Neural cell (in vitro differentiated cells): ENCODE results near the gene CASP9. TPM values are rescaled to one million over a fixed set of nuclear protein-coding genes. Genes with fewer than 3 reads are reported as not detected.

ENCODE experiments used
- H2AFZ ChIP-seq: fragments of 200-600, 300-800 bp; sonication (generic), shearing (Covaris generic); 2 replicates; pipeline ENCODE4 v1.6.0; 2014; ENCODE audit warnings: low read depth, mild to moderate bottlenecking, antibody characterized with exemption, low read length, moderate library complexity
- H3F3A ChIP-seq: fragments of 200-600 bp; shearing (Covaris generic); 2 replicates; pipeline ENCODE4 v1.6.1; 2016; ENCODE audit warnings: mild to moderate bottlenecking, moderate library complexity, mixed read lengths, antibody characterized with exemption, low read length; ENCODE audit not compliant: insufficient read depth, poor library complexity, severe bottlenecking
- H3K27ac ChIP-seq: fragments of 200-600, 300-800 bp; sonication (generic), shearing (Covaris generic); 2 replicates; pipeline ENCODE4 v1.5.1; 2014; ENCODE audit warnings: mild to moderate bottlenecking, low read length, moderate library complexity
- H3K27me3 ChIP-seq: fragments of 300-800, 200-600 bp; sonication (generic), shearing (Covaris generic); 2 replicates; pipeline ENCODE4 v1.6.0; 2014; ENCODE audit warnings: mild to moderate bottlenecking, low read depth, low read length, moderate library complexity; ENCODE audit not compliant: insufficient read depth
- H3K36me3 ChIP-seq: fragments of 300-800, 200-600 bp; sonication (generic), shearing (Covaris generic); 2 replicates; pipeline ENCODE4 v1.5.1; 2014; ENCODE audit warnings: mild to moderate bottlenecking, antibody characterized with exemption, low read length, moderate library complexity; ENCODE audit not compliant: insufficient read depth
- H3K4me2 ChIP-seq: fragments of 300-800, 200-600 bp; sonication (generic), shearing (Covaris generic); 2 replicates; pipeline ENCODE4 v1.6.0; 2014; ENCODE audit warnings: mild to moderate bottlenecking, low read length
- H3K4me3 ChIP-seq: fragments of 300-800, 200-600 bp; sonication (generic), shearing (Covaris generic); 2 replicates; pipeline ENCODE4 v1.5.1; 2014; ENCODE audit warnings: mild to moderate bottlenecking, low read length, moderate library complexity
- H3K79me2 ChIP-seq: fragments of 200-600 bp; shearing (Covaris generic); replicated peaks from 2 replicates; pipeline ENCODE4 v1.6.0; 2014; ENCODE audit warnings: mild to moderate bottlenecking, low read length, moderate library complexity; ENCODE audit not compliant: insufficient read depth
- H3K9ac ChIP-seq: fragments of 300-800, 200-600 bp; sonication (generic), shearing (Covaris generic); 2 replicates; pipeline ENCODE4 v1.6.1; 2016; ENCODE audit warnings: mild to moderate bottlenecking, low read length, mixed read lengths
- H3K9me2 ChIP-seq: fragments of 200-600 bp; shearing (Covaris generic); 2 replicates; pipeline ENCODE4 v1.6.1; 2016; ENCODE audit warnings: mild to moderate bottlenecking, low read length, mixed read lengths; ENCODE audit not compliant: insufficient read depth
- H3K9me3 ChIP-seq: fragments of 200-600, 300-800 bp; sonication (generic), shearing (Covaris generic); 2 replicates; pipeline ENCODE4 v1.6.1; 2016; ENCODE audit warnings: mild to moderate bottlenecking, mixed run types, low read length, moderate library complexity, mixed read lengths
- H4K20me1 ChIP-seq: fragments of 200-600 bp; shearing (Covaris generic); 2 replicates; pipeline ENCODE4 v1.6.1; 2016; ENCODE audit warnings: mild to moderate bottlenecking, mixed run types; ENCODE audit not compliant: insufficient read depth
- EP300 ChIP-seq: fragments of 450-650 bp; conservative IDR thresholded peaks from 2 replicates; pipeline ENCODE4 v1.6.1; 2014; ENCODE audit warnings: antibody characterized with exemption, mild to moderate bottlenecking, moderate library complexity; ENCODE audit not compliant: poor library complexity, severe bottlenecking
- EZH2 ChIP-seq: fragments of 200-600, 300-800 bp; shearing (Covaris generic), sonication (generic); IDR thresholded peaks from 2 replicates; pipeline ENCODE4 v1.6.1; 2014; ENCODE audit warnings: antibody characterized with exemption, low read length, borderline replicate concordance, mild to moderate bottlenecking; ENCODE audit not compliant: insufficient read depth, poor library complexity, severe bottlenecking
- MXI1 ChIP-seq: fragments of 450-650 bp; conservative IDR thresholded peaks from 2 replicates; pipeline ENCODE4 v1.6.1; 2014; ENCODE audit warnings: antibody characterized with exemption, mild to moderate bottlenecking; ENCODE audit not compliant: poor library complexity, severe bottlenecking
- POLR2AphosphoS5 ChIP-seq: IDR thresholded peaks from 2 replicates; pipeline ENCODE4 v1.6.1; 2012
- RAD21 ChIP-seq: fragments of 450-650 bp; conservative IDR thresholded peaks from 2 replicates; pipeline ENCODE4 v1.6.1; 2014; ENCODE audit warnings: antibody characterized with exemption, mild to moderate bottlenecking, moderate library complexity
- REST ChIP-seq: IDR thresholded peaks from 2 replicates; pipeline ENCODE4 v1.6.1; 2012; ENCODE audit warnings: borderline replicate concordance
- SMC3 ChIP-seq: fragments of 450-650 bp; conservative IDR thresholded peaks from 2 replicates; pipeline ENCODE4 v1.6.1; 2014; ENCODE audit warnings: antibody characterized with exemption, mild to moderate bottlenecking, moderate library complexity; ENCODE audit not compliant: poor library complexity
- TAF1 ChIP-seq: IDR thresholded peaks from 2 replicates; pipeline ENCODE4 v1.6.1; 2012; ENCODE audit warnings: low read depth
- polyA plus RNA-seq: library from polyadenylated mRNA; depleted of rRNA; stranded (reverse); fragments of >200 nt; gene quantifications from 2 replicates; pipeline ENCODE4 v1.2.3, GENCODE V29; 2014
- TF ChIP-seq, protein P1 (sequence below): fragments of 450-650 bp; IDR thresholded peaks from 2 replicates; pipeline ENCODE4 v1.5.1; 2014; ENCODE audit warnings: antibody characterized with exemption, mild to moderate bottlenecking, moderate library complexity; ENCODE audit not compliant: poor library complexity, severe bottlenecking

CASP9 gene
- polyA plus RNA-seq, 1 donor from 2014 or later: 13.7 TPM

GRCh38 chr1:15444468-15445389 is 79.3 kb downstream of the CASP9 start:
- no peaks in the 10 kb centered on the region for H3K27me3 ChIP-seq
- H3K9ac ChIP-seq: no peak overlapping the region
- no peak overlapping the region for H3K4me3 ChIP-seq
- H3K9me2 ChIP-seq: no peaks in the 10 kb centered on the region
- no peaks in the 10 kb centered on the region for H3K79me2 ChIP-seq
- no peaks in the 10 kb centered on the region for H3F3A ChIP-seq
- H4K20me1 ChIP-seq: no peaks in the 10 kb centered on the region
- TF ChIP-seq EP300: no peak
- no peak for TF ChIP-seq RAD21
- no peak for TF ChIP-seq MXI1
- TF ChIP-seq EZH2: no peak
- TF ChIP-seq TAF1: no peak
- TF ChIP-seq, protein P1, sequence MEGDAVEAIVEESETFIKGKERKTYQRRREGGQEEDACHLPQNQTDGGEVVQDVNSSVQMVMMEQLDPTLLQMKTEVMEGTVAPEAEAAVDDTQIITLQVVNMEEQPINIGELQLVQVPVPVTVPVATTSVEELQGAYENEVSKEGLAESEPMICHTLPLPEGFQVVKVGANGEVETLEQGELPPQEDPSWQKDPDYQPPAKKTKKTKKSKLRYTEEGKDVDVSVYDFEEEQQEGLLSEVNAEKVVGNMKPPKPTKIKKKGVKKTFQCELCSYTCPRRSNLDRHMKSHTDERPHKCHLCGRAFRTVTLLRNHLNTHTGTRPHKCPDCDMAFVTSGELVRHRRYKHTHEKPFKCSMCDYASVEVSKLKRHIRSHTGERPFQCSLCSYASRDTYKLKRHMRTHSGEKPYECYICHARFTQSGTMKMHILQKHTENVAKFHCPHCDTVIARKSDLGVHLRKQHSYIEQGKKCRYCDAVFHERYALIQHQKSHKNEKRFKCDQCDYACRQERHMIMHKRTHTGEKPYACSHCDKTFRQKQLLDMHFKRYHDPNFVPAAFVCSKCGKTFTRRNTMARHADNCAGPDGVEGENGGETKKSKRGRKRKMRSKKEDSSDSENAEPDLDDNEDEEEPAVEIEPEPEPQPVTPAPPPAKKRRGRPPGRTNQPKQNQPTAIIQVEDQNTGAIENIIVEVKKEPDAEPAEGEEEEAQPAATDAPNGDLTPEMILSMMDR: no peak
- no peak for TF ChIP-seq POLR2AphosphoS5
- no peak for TF ChIP-seq REST
- no peak for TF ChIP-seq SMC3
- H3K27ac ChIP-seq: no peak overlapping the region
- no peaks in the 10 kb centered on the region for H3K36me3 ChIP-seq
- no peaks in the 10 kb centered on the region for H3K9me3 ChIP-seq
- H3K4me2 ChIP-seq: no peak overlapping the region
- H2AFZ ChIP-seq: no peak overlapping the region

DNA sequence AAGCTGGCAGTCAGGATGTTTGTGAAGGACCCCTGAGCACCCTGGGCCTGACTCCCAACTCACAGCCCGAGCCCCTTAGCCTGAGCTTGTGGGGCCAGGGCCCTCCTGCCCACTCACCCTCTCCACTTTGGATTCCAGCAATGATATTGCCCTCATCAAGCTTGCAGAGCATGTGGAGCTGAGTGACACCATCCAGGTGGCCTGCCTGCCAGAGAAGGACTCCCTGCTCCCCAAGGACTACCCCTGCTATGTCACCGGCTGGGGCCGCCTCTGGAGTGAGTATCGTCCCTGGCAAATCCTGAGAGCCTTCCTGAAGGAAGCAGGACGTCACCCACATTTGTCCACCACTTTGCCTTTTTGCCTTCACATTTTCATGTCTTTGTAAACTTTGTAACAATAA is 80.7 kb downstream of the CASP9 start:
- Histone ChIP-seq H2AFZ (no peak overlapping the region), H3K27ac (no peak overlapping the region), H3K79me2 (no peaks in the 10 kb centered on the region), H3K4me3 (no peak overlapping the region), H3K4me2 (no peak overlapping the region), H3F3A (no peaks in the 10 kb centered on the region), H3K36me3 (no peaks in the 10 kb centered on the region), H4K20me1 (no peaks in the 10 kb centered on the region), H3K9me2 (no peaks in the 10 kb centered on the region), H3K9ac (no peak overlapping the region), H3K27me3 (no peaks in the 10 kb centered on the region), H3K9me3 (no peaks in the 10 kb centered on the region)
- TF ChIP-seq RAD21 (no peak), MXI1 (no peak), TAF1 (no peak), EZH2 (no peak), EP300 (no peak), SMC3 (no peak), POLR2AphosphoS5 (no peak)
- TF ChIP-seq, protein P1: no peak
